Mesenchymal stem cell (in vitro differentiated cells and primary cell): ENCODE measurements around the gene TRIM25.

Experiments
- DNase-seq: peaks from one replicate; pipeline ENCODE4 v3.0.0-alpha.2; 2013
- H2AFZ ChIP-seq: one replicate; pipeline ENCODE4 v1.6.1; 2013; ENCODE audit warnings: low read depth, mild to moderate bottlenecking, control low read depth, inconsistent platforms, low read length, moderate library complexity
- H2AK5ac ChIP-seq: 2 replicates; pipeline ENCODE4 v1.6.1; 2013; ENCODE audit warnings: low read length, moderate library complexity, mild to moderate bottlenecking, inconsistent platforms; ENCODE audit not compliant: severe bottlenecking
- H2BK120ac ChIP-seq: one replicate; pipeline ENCODE4 v1.6.1; 2013; ENCODE audit warnings: low read depth, mild to moderate bottlenecking, inconsistent platforms, low read length, moderate library complexity
- H2BK12ac ChIP-seq, 2 experiments: one replicate each; pipeline ENCODE4 v1.6.1; 2013; ENCODE audit warnings: inconsistent platforms in 2 of 2, low read length in 2 of 2, mild to moderate bottlenecking in 2 of 2, moderate library complexity in 2 of 2, control low read depth in 1 of 2
- H2BK15ac ChIP-seq: one replicate; pipeline ENCODE4 v1.6.1; 2013; ENCODE audit warnings: mild to moderate bottlenecking, low read depth, inconsistent platforms; ENCODE audit not compliant: poor library complexity, severe bottlenecking
- H2BK5ac ChIP-seq: 2 replicates; pipeline ENCODE4 v1.6.1; 2013; ENCODE audit warnings: low read depth, mild to moderate bottlenecking, low read length, control low read depth, inconsistent platforms; ENCODE audit not compliant: poor library complexity, severe bottlenecking
- H3K14ac ChIP-seq, 2 experiments: one replicate each; pipeline ENCODE4 v1.6.1; 2013; ENCODE audit warnings: inconsistent platforms in 2 of 2, low read length in 2 of 2, control low read depth in 1 of 2, mild to moderate bottlenecking in 1 of 2, moderate library complexity in 1 of 2
- H3K18ac ChIP-seq, 2 experiments: one replicate each; pipeline ENCODE4 v1.6.1; 2013; ENCODE audit warnings: inconsistent platforms in 2 of 2, low read length in 2 of 2, control low read depth in 1 of 2, low read depth in 1 of 2, mild to moderate bottlenecking in 1 of 2
- H3K23ac ChIP-seq, 2 experiments: one replicate each; pipeline ENCODE4 v1.6.1; 2013; ENCODE audit warnings: inconsistent platforms in 2 of 2, low read length in 2 of 2, mild to moderate bottlenecking in 2 of 2, moderate library complexity in 2 of 2, control low read depth in 1 of 2
- H3K27ac ChIP-seq: 2 replicates; pipeline ENCODE4 v1.5.1; 2013; ENCODE audit warnings: mild to moderate bottlenecking, moderate library complexity, low read length, control low read depth, inconsistent platforms; ENCODE audit not compliant: poor library complexity, severe bottlenecking
- H3K27me3 ChIP-seq, 2 experiments: 2 replicates each; pipeline versions ENCODE4 v1.6.1 to v1.7.0; 2013; ENCODE audit warnings: low read length in 2 of 2, mild to moderate bottlenecking in 2 of 2, moderate library complexity in 2 of 2, control low read depth in 1 of 2, inconsistent platforms in 1 of 2; ENCODE audit not compliant: control insufficient read depth in 1 of 2, insufficient read depth in 1 of 2
- H3K36me3 ChIP-seq, 2 experiments: 2 replicates each; pipeline versions ENCODE4 v1.6.1 to v1.7.0; 2013; ENCODE audit warnings: low read length in 2 of 2, control low read depth in 1 of 2, inconsistent platforms in 1 of 2, low read depth in 1 of 2, mild to moderate bottlenecking in 1 of 2; ENCODE audit not compliant: insufficient read depth in 2 of 2, control insufficient read depth in 1 of 2
- H3K4ac ChIP-seq, 2 experiments: one replicate each; pipeline ENCODE4 v1.6.1; 2013; ENCODE audit warnings: inconsistent platforms in 2 of 2, low read length in 2 of 2, mild to moderate bottlenecking in 2 of 2, moderate library complexity in 2 of 2, control low read depth in 1 of 2, low read depth in 1 of 2
- H3K4me1 ChIP-seq: 2 replicates; pipeline ENCODE4 v1.6.1; 2013; ENCODE audit warnings: low read depth, low read length, control low read depth; ENCODE audit not compliant: control insufficient read depth, insufficient read depth
- H3K4me2 ChIP-seq: 2 replicates; pipeline ENCODE4 v1.6.1; 2013; ENCODE audit warnings: low read length, mild to moderate bottlenecking, inconsistent platforms; ENCODE audit not compliant: poor library complexity, severe bottlenecking
- H3K4me3 ChIP-seq, 2 experiments: 2 replicates each; pipeline versions ENCODE4 v1.5.1 to v1.7.0; 2013; ENCODE audit warnings: low read length in 2 of 2, mild to moderate bottlenecking in 2 of 2, control low read depth in 1 of 2, low read depth in 1 of 2; ENCODE audit not compliant: insufficient read depth in 1 of 2
- H3K79me1 ChIP-seq: replicated peaks from 2 replicates; pipeline ENCODE4 v1.6.1; 2013; ENCODE audit warnings: mild to moderate bottlenecking, control low read depth, low read length, inconsistent platforms; ENCODE audit not compliant: poor library complexity, severe bottlenecking
- H3K9ac ChIP-seq: 2 replicates; pipeline ENCODE4 v1.7.0; 2013; ENCODE audit warnings: mild to moderate bottlenecking, low read length, moderate library complexity
- H3K9me3 ChIP-seq: 2 replicates; pipeline ENCODE4 v1.7.0; 2013; ENCODE audit warnings: mild to moderate bottlenecking, low read length; ENCODE audit not compliant: control insufficient read depth
- H4K8ac ChIP-seq: one replicate; pipeline ENCODE4 v1.6.1; 2013; ENCODE audit warnings: inconsistent platforms, mild to moderate bottlenecking, low read length, moderate library complexity
- H4K91ac ChIP-seq: one replicate; pipeline ENCODE4 v1.6.1; 2013; ENCODE audit warnings: mild to moderate bottlenecking, low read length, inconsistent platforms
- WGBS: methylation state at CpG from one replicate; pipeline ENCODE4 v1.1.7; 2013; ENCODE audit warnings: mixed read lengths; 5-methylcytosine and 5-hydroxymethylcytosine counted together

Gene TRIM25

DNA sequence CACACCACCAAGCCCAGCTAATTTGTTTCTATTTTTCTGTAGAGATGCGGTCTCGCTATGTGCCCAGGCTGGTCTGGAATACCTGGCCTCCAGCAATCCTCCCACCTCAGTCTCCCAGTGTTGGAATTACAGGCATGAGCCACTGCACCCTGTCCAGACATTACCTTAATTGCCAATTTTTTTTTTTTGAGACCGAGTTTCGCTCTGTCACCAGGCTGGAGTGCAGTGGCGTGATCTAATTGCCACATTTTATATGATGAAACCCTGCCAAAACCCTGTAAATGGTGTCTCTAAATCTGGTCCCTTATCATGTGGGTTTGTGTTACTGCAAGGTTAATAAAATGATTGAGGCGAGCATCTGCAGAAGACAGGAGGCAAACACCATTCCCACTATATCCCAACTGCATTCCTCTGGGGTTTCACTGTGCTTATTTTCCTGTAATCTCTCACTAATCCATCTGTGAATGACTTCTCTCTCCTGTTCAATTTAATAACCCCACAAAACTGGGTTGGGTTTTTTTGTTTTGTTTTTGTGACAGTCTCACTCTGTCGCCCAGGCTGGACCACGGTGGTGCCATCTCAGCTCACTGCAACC, 19.4 kb upstream of the TRIM25 start:
- 98% methylated on average over 8 of the region's 8 CpGs for WGBS
- no peak for DNase-seq

DNA sequence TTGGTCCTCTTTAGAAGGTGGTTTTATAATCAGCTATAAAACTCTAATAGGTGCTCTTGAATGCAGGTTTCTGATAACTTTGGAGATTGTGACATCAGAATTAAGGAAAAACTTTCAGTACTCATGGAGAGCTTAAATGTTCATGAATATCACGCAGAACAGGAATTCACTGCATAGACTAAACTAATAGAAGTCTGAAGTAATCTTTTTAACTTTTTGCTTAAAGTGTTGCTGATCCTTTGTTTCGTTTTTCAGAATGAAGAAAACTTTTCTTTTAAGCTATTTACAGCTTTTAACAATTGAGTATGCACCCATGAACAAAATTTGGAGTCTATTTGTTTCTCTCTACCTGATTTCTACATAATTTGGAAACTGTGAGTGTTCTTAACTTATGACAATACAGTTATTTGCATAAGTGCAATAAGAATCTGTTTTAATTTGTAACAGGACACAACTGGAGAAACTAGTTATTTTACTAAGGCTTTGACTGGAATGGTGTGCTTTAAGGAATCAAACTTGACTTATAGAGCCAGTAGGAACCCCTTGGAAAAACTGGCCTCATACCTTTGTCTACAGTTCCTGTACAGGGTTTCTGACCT, 17.0 kb upstream of the TRIM25 start:
- no peak overlapping the region for H3K4ac ChIP-seq
- no peak overlapping the region for H3K18ac ChIP-seq
- H3K4me2 ChIP-seq = no peak overlapping the region
- H3K9ac ChIP-seq = no peak overlapping the region
- H2BK120ac ChIP-seq = no peak overlapping the region
- H3K23ac ChIP-seq = no peak overlapping the region
- peaks cover 2% of the 10 kb centered on the region for H3K79me1 ChIP-seq
- no peak overlapping the region for H2BK12ac ChIP-seq
- no peak overlapping the region for H2BK15ac ChIP-seq
- H3K9me3 ChIP-seq = peaks cover 18% of the 10 kb centered on the region
- no peak overlapping the region for H2AFZ ChIP-seq
- no peaks in the 10 kb centered on the region for H3K4me1 ChIP-seq
- 80% methylated on average over 1 of the region's 2 CpGs for WGBS
- H2AK5ac ChIP-seq = no peak overlapping the region
- H3K4me3 ChIP-seq = no peak overlapping the region
- DNase-seq = no peak
- H4K8ac ChIP-seq = no peak overlapping the region
- H2BK5ac ChIP-seq = no peak overlapping the region
- H3K14ac ChIP-seq = no peak overlapping the region
- peaks cover 9 to 24% of the 10 kb centered on the region in 2 experiments for H3K36me3 ChIP-seq
- H4K91ac ChIP-seq = no peak overlapping the region
- H3K27me3 ChIP-seq = no peaks in the 10 kb centered on the region
- no peak overlapping the region for H3K27ac ChIP-seq

More for the DNA sequence above, 19.4 kb upstream of the TRIM25 start:
- Histone ChIP-seq H4K8ac (no peak overlapping the region), H2AFZ (no peak overlapping the region), H4K91ac (no peak overlapping the region), H3K27ac (no peak overlapping the region), H2BK15ac (no peak overlapping the region), H3K36me3 (peaks cover 13 to 35% of the 10 kb centered on the region in 2 experiments), H3K4ac (no peak overlapping the region), H3K9me3 (peaks cover 18% of the 10 kb centered on the region), H3K23ac (no peak overlapping the region), H3K14ac (no peak overlapping the region), H3K18ac (no peak overlapping the region), H2BK120ac (no peak overlapping the region), H3K4me3 (no peak overlapping the region), H3K27me3 (no peaks in the 10 kb centered on the region), H3K4me2 (no peak overlapping the region), H2BK5ac (no peak overlapping the region), H2AK5ac (no peak overlapping the region), H3K4me1 (no peaks in the 10 kb centered on the region), H3K79me1 (peaks cover 6% of the 10 kb centered on the region), H3K9ac (no peak overlapping the region), H2BK12ac (no peak overlapping the region)

DNA sequence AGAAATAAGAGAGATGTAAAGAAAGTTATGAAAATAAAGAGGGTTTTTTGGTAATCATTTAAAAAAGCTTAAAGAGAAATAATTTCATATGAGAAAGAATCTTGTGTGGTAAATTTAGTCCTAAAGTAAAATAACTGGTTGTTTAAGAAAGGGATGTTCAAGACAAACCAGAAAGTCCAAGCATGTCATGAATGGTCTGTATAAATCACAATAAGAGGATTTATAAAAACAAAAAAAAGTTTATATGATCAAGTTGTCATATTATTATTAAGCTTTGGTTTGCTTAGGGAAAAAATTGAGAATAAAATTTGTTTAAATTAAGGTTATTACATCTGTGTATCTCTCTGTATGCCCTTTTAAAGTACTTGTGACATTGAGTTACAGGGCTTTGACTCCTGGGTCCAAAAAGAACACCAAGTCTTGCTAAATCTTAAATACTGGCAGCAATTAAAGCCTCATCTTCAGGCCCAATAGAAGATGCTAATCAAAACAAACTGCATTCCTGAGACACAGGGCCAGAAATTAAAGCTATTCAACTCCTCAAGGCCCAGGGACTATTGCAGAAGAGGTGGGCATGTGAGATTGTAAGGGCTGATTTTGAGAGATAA, 15.6 kb upstream of the TRIM25 start:
- H2BK5ac ChIP-seq = no peak overlapping the region
- H3K4me2 ChIP-seq = no peak overlapping the region

DNA sequence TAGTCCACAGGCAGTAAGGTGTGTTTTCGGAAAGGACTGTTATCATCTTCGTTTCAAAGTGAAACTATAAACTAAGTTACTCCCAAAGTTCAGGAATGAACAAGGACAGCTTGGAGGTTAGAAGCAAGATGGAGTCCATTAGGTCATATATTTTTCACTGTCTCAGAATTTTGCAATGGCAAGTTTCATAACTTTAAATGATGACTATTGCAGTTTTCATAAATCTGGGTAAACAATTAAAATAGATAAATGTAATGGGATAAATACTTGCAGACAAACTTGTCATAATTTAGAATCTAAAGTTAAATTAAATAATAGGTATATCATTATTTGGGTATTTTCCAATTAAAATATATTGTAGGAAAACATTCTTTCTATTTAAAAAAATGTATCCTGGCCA, 14.7 kb upstream of the TRIM25 start:
- no peak overlapping the region for H3K4me3 ChIP-seq
- no peak overlapping the region for H2AFZ ChIP-seq

More for the DNA sequence above, 15.6 kb upstream of the TRIM25 start:
- Histone ChIP-seq H3K14ac (no peak overlapping the region), H3K23ac (no peak overlapping the region), H2BK15ac (no peak overlapping the region), H3K27ac (no peak overlapping the region), H4K91ac (no peak overlapping the region), H3K4ac (no peak overlapping the region), H3K9me3 (peaks cover 18% of the 10 kb centered on the region), H3K4me3 (no peak overlapping the region), H3K79me1 (no peaks in the 10 kb centered on the region), H4K8ac (no peak overlapping the region), H3K36me3 (peaks cover 9 to 12% of the 10 kb centered on the region in 2 experiments), H2BK12ac (no peak overlapping the region), H2AK5ac (no peak overlapping the region), H3K4me1 (no peaks in the 10 kb centered on the region), H3K27me3 (no peaks in the 10 kb centered on the region), H2AFZ (no peak overlapping the region), H3K9ac (no peak overlapping the region), H2BK120ac (no peak overlapping the region), H3K18ac (no peak overlapping the region)
- no peak for DNase-seq

More for the DNA sequence above, 14.7 kb upstream of the TRIM25 start:
- H3K27ac ChIP-seq = no peak overlapping the region
- no peak overlapping the region for H3K23ac ChIP-seq
- no peak overlapping the region for H4K8ac ChIP-seq
- no peak overlapping the region for H3K9ac ChIP-seq
- no peak overlapping the region for H3K18ac ChIP-seq
- no peak overlapping the region for H2BK120ac ChIP-seq
- H3K4ac ChIP-seq = no peak overlapping the region
- H3K36me3 ChIP-seq = peaks cover 4 to 6% of the 10 kb centered on the region in 2 experiments
- no peak overlapping the region for H2BK15ac ChIP-seq
- WGBS = 87% methylated on average over 2 of the region's 2 CpGs
- H3K27me3 ChIP-seq = no peaks in the 10 kb centered on the region
- no peaks in the 10 kb centered on the region for H3K4me1 ChIP-seq
- H4K91ac ChIP-seq = no peak overlapping the region
- H2BK12ac ChIP-seq = no peak overlapping the region
- DNase-seq = no peak
- H3K4me2 ChIP-seq = no peak overlapping the region
- no peak overlapping the region for H2BK5ac ChIP-seq
- no peak overlapping the region for H3K14ac ChIP-seq
- H3K79me1 ChIP-seq = no peaks in the 10 kb centered on the region
- peaks cover 18% of the 10 kb centered on the region for H3K9me3 ChIP-seq
- no peak overlapping the region for H2AK5ac ChIP-seq
